Panc1 (cell line): ENCODE results near the gene NIPAL1. TPM values are rescaled to one million over a fixed set of nuclear protein-coding genes. Genes with fewer than 3 reads are reported as not detected.

ENCODE experiments used
- ATAC-seq: fragments of 200-7000 bp; cut with Tn5 transposase; 2 replicates; pipeline ENCODE4 v1.9.1; 2020; ENCODE audit warnings: mild to moderate bottlenecking, moderate library complexity
- BruUV-seq: library from RNA; stranded (reverse); fragments of 400-500 nt; replicated peaks from 2 replicates; lab custom pipeline; 2021; lab: Mats Ljungman, UMichigan
- CTCF ChIA-PET: fragments of 300-600 bp; sonication (Branson Sonifier 250); formaldehyde crosslinking; loops from one replicate; lab custom pipeline; 2022; ENCODE audit warnings: antibody characterized with exemption; lab: Charles Lee
- POLR2A ChIA-PET: fragments of 300-600 bp; sonication (Branson Sonifier 250); formaldehyde crosslinking; loops from one replicate; lab custom pipeline; 2022; ENCODE audit warnings: antibody characterized with exemption; lab: Charles Lee
- DNase-seq: peaks from one replicate; pipeline ENCODE4 v3.0.0-alpha.2; 2010; ENCODE audit warnings: low read depth, low spot score
- H3K27ac ChIP-seq: 2 replicates; pipeline ENCODE4 v1.5.1; 2011; ENCODE audit warnings: mild to moderate bottlenecking, low read length, inconsistent platforms
- H3K27me3 ChIP-seq: fragments of 200-500 bp; sonication (Bioruptor generic); 2 replicates; pipeline ENCODE4 v1.6.0; 2014; ENCODE audit warnings: low read length, inconsistent platforms; ENCODE audit not compliant: control insufficient read depth, insufficient read depth
- H3K36me3 ChIP-seq: fragments of 200-500 bp; sonication (Bioruptor generic); 2 replicates; pipeline ENCODE4 v1.5.1; 2014; ENCODE audit warnings: inconsistent platforms, mild to moderate bottlenecking, low read length, moderate library complexity; ENCODE audit not compliant: control insufficient read depth, insufficient read depth
- H3K4me1 ChIP-seq: 2 replicates; pipeline ENCODE4 v1.5.1; 2011; ENCODE audit warnings: inconsistent platforms, mild to moderate bottlenecking, low read length, moderate library complexity; ENCODE audit not compliant: control insufficient read depth, insufficient read depth
- H3K4me3 ChIP-seq, 2 experiments: 2 replicates each; pipeline ENCODE4 v1.5.1; 2011 to 2012; ENCODE audit warnings: low read depth in 2 of 2, low read length in 2 of 2, mild to moderate bottlenecking in 2 of 2, inconsistent platforms in 1 of 2, moderate library complexity in 1 of 2
- H3K9me3 ChIP-seq: fragments of 200-500 bp; sonication (Bioruptor generic); 2 replicates; pipeline ENCODE4 v1.5.1; 2014; ENCODE audit warnings: low read depth, mild to moderate bottlenecking, inconsistent platforms, low read length, moderate library complexity; ENCODE audit not compliant: control insufficient read depth, insufficient read depth
- POLR2AphosphoS5 ChIP-seq: IDR thresholded peaks from 2 replicates; pipeline ENCODE4 v1.6.1; 2012; ENCODE audit warnings: mild to moderate bottlenecking, low read depth, low read length, moderate library complexity
- REST ChIP-seq, 2 experiments: IDR thresholded peaks; 2 replicates each; pipeline ENCODE4 v1.6.1; 2011 to 2012; ENCODE audit warnings: low read depth in 2 of 2, control low read depth in 1 of 2, low read length in 1 of 2, mild to moderate bottlenecking in 1 of 2, moderate library complexity in 1 of 2; ENCODE audit not compliant: insufficient read depth in 1 of 2
- SIN3A ChIP-seq: IDR thresholded peaks from 2 replicates; pipeline ENCODE4 v1.6.1; 2012; ENCODE audit warnings: low read depth, mild to moderate bottlenecking, low read length, moderate library complexity, borderline replicate concordance; ENCODE audit not compliant: insufficient read depth
- TCF7L2 ChIP-seq: IDR thresholded peaks from 2 replicates; pipeline ENCODE4 v1.6.1; 2011; ENCODE audit warnings: mild to moderate bottlenecking, low read depth, low read length, inconsistent platforms
- in situ Hi-C: cut with HindIII; loops from 2 replicates; pipeline ENCODE4 v1.10.0; 2016; ENCODE audit warnings: low sequenced_read_pairs, low pct_unique_long_range_greater_than_20kb
- intact Hi-C: fragments of 100-400 bp; cut with micrococcal nuclease; formaldehyde crosslinking; loops from one replicate; pipeline ENCODE4 v1.10.0; 2022; ENCODE audit not compliant: unreplicated experiment
- total RNA-seq: library from RNA; stranded (reverse); gene quantifications from one replicate; pipeline ENCODE4 v1.2.1, GENCODE V29; 2021; ENCODE audit not compliant: unreplicated experiment
- TF ChIP-seq, protein P1 (sequence below): fragments of 450-650 bp; IDR thresholded peaks from 2 replicates; pipeline ENCODE4 v1.5.1; 2017; ENCODE audit warnings: mild to moderate bottlenecking

The NIPAL1 gene
- total RNA-seq, 1 experiment from 2014 or later: 0.82 TPM

- Histone ChIP-seq H3K27ac (no peak overlapping the region), H3K36me3 (0 out of 2 replicates have a peak, but pooled peaks cover 3% of the 10 kb centered on the region), H3K4me1 (no peaks in the 10 kb centered on the region), H3K4me3 (no peak overlapping the region), H3K9me3 (no peaks in the 10 kb centered on the region), H3K27me3 (no peaks in the 10 kb centered on the region)
- intact Hi-C loops: no loop called here
- in situ Hi-C loops: no loop called here
- DNase-seq (no peak), ATAC-seq (no peak)
- POLR2A ChIA-PET: no interaction called here
- TF ChIP-seq, protein P1, sequence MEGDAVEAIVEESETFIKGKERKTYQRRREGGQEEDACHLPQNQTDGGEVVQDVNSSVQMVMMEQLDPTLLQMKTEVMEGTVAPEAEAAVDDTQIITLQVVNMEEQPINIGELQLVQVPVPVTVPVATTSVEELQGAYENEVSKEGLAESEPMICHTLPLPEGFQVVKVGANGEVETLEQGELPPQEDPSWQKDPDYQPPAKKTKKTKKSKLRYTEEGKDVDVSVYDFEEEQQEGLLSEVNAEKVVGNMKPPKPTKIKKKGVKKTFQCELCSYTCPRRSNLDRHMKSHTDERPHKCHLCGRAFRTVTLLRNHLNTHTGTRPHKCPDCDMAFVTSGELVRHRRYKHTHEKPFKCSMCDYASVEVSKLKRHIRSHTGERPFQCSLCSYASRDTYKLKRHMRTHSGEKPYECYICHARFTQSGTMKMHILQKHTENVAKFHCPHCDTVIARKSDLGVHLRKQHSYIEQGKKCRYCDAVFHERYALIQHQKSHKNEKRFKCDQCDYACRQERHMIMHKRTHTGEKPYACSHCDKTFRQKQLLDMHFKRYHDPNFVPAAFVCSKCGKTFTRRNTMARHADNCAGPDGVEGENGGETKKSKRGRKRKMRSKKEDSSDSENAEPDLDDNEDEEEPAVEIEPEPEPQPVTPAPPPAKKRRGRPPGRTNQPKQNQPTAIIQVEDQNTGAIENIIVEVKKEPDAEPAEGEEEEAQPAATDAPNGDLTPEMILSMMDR: no peak
- TF ChIP-seq POLR2AphosphoS5 (no peak), TCF7L2 (no peak)
- CTCF ChIA-PET: no interaction called here
- BruUV-seq: no TSS peak
These were observed 1.5 kb downstream of the NIPAL1 start for GRCh38 chr4:48018112-48018511.

GRCh38 chr4:48021100-48021499 is 4.5 kb downstream of the NIPAL1 start:
- TF ChIP-seq SIN3A (no peak), POLR2AphosphoS5 (no peak), REST (IDR thresholded peaks at IDR 0.05; ENCODE audit: insufficient read depth in 1 of 2, low read depth in 2 of 2, low read length in 1 of 2) (no peak), TCF7L2 (no peak)
- TF ChIP-seq, protein P1: no peak
- no peak for DNase-seq
- ChIA-PET CTCF (no interaction called here), POLR2A (no interaction called here)
- no peak for ATAC-seq
- Histone ChIP-seq H3K9me3 (no peaks in the 10 kb centered on the region), H3K36me3 (0 out of 2 replicates have a peak, but pooled peaks cover 3% of the 10 kb centered on the region), H3K4me3 (no peak overlapping the region), H3K27me3 (no peaks in the 10 kb centered on the region), H3K4me1 (no peaks in the 10 kb centered on the region), H3K27ac (no peak overlapping the region)
- no TSS peak for BruUV-seq
- in situ Hi-C loops (no loop called here), intact Hi-C loops (no loop called here)
